ENCODE measurements around the gene MAN2A2.
A peak's percentile ranks its signal among the peaks of the same experiment; 100 is the strongest.
"Not testable (repeated sequence)": the region's sequence is repeated elsewhere in the genome, so short reads cannot be mapped to it uniquely, and the experiment has no call there.

The MAN2A2 gene

DNA sequence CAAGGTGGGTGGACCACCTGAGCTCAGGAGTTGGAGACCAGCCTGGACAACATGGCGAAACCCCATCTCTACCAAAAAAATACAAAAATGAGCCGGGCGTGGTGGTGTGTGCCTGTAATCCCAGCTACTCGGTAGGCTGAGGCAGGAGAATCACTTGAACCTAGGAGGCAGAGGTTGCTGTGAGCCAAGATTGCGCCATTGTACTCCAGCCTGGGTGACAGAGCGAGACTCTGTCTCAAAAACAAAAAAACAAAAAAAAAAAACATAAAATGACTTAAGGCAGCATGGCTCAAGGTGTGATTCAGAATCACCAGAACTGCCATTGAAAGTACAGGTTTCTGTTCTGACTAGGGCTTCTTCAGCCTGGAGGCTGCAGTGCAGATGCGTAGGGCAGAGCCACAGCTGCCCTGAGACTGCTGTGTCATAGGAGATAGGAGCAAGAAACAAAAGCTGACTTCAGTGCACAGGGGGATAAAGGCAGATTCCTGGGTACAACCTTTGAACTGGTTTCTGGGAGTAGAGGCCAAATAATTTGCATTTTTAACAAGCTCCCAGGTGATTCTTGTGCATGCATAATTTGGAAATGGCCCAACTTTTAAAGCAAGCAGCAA lies 19.7 kb downstream of the MAN2A2 start:
- not testable (repeated sequence) for DNase-seq

DNA sequence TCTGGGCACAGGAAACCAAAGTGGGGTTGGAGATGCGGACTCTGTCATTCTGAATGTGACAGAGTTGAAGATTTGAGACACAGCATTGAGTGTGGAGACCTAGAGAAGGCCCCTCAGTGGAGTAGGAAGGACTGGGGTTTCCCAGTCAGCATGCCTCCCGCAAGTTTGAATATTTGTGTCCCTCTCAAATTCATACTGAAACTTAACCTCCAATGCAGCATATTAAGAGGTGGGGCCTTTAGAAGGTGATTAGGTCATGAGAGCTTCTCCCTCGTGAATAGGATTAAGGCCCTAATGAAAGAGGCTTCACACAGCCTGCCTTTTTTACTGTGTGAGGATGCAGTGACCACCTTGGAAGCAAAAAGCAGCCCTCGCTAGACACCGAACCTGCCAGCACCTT lies 21.3 kb downstream of the MAN2A2 start:
- DNase-seq: no peak

DNA sequence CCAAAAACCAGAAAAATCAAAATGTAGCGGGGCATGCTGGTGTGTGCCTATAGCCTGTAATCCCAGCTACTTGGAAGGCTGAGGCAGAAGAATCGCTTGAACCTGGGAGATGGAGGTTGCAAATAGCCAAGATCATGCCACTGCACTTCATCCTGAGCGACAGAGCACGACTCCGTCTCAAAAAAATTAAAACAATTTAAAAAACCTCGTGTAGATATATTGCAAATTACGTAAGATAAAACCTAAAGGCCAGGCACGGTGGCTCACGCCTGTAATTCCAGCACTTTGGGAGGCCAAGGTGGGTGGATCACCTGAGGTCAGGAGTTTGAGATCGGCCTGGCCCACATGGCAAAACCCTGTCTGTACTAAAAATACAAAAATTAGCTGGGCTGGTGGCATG lies 23.7 kb downstream of the MAN2A2 start:
- DNase-seq: not testable (repeated sequence)

DNA sequence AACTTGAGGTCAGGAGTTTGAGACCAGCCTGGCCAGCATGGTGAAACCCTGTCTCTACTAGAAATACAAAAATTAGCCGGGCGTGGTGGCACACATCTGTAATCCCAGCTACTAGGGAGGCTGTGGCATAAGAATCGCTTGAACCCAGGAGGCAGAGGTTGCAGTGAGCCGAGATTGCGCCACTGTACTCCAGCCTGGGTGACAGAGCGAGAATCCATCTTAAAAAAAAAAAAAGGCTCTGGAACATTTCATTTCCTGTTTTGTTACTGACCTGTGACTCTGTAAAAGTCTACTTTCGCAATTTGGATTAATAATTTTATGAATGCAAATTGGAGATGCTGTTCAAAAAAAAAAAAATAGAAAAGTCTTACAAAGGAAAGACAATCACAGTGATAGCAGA lies 25.0 kb downstream of the MAN2A2 start:
- not testable (repeated sequence) for DNase-seq

DNA sequence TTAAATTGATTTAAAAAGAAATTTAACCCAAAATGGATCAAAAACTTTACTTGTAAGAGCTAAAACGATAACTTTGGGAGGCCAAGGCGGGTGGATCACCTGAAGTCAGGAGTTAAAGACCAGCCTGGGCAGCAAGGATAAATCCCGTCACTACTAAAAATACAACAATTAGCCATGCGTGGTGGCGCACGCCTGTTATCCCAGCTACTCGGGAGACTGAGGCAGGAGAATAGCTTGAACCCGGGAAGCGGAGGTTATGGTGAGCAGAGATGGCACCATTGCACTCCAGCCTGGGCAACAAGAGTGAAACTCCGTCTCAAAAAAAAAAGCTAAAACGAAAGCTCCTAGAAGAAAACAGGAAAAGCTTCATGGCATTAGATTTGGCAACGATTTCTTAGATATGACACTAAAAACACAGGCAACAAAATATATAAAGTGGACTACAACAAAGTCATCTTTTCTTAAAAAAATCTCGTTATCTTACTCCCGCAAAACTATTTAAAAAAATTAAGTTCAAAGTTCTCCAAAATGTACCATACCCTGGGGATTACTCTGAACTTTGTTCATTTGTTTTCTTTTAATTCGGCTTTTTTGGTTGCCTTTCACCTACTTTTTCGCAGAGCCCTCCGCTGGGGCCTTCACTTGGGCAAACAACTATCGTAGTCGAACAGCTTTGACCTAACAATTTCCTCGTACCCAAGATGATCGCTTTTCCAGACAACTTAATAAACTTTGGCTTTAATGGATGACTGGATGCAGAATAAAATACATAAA lies 26.3 kb downstream of the MAN2A2 start:
- no peak for DNase-seq

DNA sequence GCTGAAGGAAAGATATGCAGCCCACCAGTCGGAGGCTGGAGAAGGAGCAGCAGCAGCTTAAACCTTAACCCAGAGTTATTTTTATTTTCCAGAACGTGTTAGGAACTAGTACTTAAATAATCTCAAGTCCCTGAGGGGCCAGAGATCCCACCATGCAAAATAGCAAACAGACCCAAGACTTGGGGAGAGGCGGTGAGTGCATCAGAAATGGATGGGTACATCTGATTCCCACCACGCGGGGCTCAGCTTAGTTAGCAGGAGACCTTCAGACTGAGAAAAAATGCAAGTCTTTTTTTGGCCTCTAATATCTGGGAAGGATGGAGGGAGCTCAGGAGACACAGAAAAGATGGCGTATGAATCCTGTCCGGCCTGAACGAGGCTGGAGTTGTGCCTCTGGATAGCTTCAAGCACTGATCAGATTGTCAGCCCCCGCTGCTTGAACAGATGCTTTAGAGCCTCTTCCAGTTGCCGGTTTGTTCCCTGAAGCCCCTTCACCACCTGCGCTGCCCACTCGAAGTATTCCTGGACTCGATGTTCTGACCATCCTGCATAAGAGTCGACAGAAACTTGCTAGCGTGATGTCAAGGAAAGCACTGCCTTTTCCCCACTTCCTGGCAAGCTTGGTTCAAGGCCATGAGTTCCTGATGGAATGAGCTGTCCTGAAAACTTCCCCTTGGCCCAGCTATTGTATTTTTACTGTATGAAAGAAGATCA lies 27.9 kb downstream of the MAN2A2 start:
- DNase-seq: no peak

DNA sequence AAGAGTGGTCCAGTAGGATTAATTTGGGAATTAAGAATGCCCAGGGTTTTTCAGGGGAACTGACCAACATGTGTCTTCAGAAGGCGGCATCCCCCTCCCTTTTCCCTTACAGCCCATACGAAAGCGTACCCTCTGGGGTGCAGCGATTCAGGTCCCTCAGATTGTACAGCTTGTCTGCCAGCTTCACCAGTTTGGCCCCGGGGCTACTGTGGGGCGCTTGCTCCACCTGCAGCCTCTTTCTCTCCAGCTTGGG lies 28.4 kb downstream of the MAN2A2 start:
- no peak for DNase-seq

DNA sequence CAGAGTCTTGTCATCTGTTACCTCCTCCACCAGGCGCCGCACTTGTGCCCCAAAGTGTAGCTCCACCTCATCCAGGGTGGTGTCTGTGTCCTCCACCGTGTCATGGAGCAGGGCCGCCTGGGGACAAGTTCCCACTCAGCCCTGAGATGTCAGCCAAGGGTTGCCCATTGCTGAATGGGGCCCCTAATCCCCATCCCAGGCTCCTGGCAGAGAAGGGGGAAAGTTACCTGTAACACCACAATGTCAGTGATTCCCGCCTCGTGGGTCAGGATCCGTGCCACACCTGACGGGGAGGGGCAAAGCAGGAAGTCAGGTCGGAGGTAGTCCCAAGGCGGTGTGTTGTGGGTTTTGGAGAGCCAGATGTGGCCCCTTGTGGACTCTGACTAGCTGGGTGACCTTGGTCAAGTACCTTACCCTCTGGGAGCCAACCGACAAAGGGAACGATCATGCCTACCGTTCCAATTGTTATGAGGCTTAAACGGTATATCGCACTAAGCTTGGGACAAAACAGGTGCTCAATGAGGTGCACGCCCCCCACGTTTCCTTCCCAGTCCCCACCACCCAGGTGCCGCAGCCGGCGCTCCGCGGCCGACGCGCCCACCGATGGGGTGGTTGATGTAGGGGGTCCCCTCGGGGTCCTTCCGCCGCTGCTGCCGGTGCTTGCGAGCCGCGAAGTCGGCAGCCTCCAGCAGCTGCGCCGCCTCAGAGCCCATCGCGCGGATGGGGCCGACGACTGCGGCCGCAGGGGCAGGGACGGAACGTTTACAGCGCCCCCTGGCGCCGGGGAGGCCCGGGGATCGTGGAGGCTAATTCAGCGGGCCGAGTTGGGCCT lies 28.9 kb downstream of the MAN2A2 start, which contains the start of gene HDDC3:
Gene HDDC3, minus strand, starts transcription at position 722 of the 832 bp plus-strand sequence. Its CDS starts 9 bp downstream, at position 713.
- peak; percentile 88 to 89 for DNase-seq

DNA sequence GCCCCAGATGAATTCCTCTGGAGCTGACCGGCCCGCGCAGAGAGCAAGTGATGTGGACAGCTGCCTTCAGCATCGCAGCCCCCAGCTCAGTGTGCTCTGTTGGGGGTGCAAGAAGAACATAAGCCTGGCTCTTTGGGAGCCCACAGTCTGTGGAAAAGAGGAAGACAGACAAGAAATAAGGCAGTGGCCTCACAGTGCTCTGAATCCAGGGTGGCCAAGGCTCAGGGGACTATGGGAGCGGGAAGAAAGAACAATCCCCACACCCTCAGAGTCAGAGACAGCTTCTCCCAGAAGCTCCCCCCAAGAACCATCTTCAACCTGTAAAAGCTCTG lies 29.5 kb downstream of the MAN2A2 start:
- DNase-seq: no peak

DNA sequence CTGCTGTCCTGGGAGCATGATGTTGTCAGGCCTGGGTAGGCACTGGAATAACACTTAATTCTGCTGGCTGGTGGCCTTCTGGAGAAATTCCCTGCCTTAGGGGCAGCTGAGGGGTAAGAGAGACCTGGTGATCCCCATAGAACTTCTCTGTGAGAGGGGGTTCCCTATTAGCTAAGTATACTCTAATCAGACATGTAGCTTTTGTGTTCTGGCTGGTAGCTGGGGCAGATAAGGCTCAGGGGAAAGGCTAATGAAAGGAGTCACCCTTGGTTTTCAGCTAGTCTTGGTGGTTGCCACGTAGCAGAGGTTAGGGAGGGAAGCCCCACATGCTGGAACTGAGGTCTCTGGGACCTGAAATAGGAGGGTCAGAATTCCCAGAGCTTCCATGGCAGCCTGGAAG lies 30.2 kb downstream of the MAN2A2 start:
- no peak for DNase-seq

DNA sequence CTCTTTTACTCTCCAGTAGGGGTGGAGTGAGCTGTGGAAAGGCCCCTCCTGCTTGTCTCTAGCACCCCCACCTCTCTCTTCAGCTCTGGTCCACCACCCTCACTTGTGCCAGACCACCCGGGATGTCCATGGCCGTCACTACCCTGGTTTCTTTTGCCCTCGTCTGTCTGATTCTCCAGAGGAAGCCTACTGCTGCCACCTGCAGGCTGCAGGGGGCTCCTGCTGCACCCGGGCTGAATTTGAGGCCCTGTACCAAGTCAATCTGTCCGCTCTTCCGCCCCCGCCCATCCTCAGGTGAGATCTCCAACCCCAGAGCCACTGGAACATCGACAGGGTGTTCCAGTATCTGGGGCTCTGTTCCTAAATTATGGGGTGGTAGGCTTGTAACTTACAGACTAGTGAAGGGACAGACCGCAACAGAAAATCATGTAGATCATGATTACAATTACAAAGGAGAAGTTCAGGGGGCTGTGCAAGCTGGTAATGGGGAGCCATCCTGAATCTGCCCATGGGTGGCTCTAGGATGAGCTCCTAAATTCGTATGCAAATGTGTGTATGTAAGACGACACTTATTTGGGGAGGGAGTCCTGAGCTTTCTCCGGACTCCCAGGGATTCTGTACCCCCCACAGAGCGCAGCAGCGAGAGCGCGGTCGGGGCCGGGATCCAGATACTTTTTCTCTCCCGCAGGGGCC lies 31.3 kb downstream of the MAN2A2 start:
- DNase-seq: peak; percentile 87 to 88

DNA sequence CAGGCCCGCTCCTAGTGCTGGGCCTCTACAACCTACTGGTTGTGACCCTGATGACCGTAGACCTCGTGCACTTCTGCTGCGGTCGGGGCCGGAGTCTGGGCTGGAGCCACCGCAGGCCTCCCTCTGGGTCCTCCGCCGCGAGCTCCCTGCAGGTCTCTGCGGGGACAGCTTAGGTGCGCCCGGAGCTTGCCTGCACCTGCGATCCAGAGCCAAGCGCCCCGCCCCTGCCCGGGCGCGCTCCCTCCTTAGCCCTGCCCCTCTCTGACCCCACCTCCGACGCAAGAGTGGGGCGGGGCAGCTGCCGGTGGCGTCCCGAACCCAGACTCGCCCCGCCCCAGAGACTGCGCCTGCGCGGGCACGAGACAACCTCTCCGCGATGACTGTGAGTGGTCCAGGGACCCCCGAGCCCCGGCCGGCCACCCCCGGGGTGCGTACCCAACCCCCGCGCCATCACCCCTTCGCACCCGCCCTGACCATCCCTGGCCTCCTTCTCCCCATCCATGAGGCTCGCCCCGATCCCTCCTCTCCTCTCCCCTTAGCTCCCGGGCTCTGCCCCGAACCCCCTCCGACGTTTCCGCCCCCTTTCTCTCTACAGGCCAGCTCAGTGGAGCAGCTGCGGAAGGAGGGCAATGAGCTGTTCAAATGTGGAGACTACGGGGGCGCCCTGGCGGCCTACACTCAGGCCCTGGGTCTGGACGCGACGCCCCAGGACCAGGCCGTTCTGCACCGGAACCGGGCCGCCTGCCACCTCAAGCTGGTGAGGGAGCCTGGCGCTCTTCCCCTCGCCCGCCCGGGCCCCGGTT lies 32.0 kb downstream of the MAN2A2 start, which contains the start of gene UNC45A:
Gene UNC45A, plus strand, starts transcription at position 337 of the 803 bp plus-strand sequence. Its CDS starts 40 bp downstream, at position 377.
- DNase-seq: peak; percentile 94 to 95

DNA sequence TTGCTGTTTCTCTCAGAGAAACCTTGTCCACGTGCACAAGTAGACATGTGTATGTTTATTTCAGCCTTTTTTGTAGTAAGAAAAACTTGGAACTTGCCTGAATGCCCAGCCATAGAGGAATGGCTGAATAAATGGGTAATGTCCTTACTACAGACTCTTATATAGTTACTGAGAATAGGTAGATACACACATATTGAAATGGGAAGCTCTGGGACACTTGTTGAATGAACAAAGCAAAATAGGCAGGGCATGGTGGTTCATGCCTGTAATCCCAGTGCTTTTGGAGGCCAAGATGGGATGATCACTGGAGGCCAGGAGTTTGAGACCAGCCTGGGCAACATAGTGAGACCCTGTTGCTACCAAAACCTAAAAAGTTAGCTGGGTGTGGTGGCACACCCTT lies 33.7 kb downstream of the MAN2A2 start:
- no peak for DNase-seq

DNA sequence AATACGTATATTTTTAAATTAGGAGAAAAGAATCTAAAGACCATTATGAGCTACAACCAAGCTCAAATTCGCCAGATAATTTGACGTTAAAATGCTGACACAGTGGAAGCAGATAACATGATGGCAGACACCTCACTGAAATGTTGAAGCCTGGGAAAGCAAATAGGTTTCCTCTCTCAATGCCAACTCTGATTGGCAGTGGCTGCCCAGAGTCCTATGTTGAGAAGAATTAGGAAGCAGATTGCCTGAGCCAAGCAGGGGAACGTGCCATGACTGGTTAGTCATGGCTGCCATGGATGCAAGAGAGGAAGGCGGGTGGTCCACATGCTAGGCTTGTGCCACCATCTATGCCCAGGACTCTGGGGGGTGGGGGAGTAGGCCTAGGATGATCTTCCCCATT lies 35.2 kb downstream of the MAN2A2 start:
- DNase-seq: no peak

DNA sequence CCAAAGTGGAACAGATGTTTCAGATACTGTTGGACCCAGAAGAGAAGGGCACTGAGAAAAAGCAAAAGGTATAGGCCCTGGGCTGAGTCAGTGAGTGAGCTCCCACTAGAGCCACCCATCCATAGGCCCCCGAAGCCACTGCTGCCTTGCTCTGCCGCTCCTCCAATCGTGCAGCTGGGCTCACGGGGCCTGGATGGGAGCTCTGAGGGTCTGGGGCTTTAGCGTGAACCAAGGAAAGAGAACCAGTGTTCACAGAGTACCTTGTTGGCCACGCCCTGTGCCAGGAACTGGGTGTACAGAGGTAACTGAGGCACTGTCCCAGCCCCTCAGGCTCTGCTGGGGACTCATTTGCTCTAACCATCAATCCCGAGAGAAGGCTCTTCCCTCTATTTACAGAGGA lies 36.7 kb downstream of the MAN2A2 start:
- no peak for DNase-seq

DNA sequence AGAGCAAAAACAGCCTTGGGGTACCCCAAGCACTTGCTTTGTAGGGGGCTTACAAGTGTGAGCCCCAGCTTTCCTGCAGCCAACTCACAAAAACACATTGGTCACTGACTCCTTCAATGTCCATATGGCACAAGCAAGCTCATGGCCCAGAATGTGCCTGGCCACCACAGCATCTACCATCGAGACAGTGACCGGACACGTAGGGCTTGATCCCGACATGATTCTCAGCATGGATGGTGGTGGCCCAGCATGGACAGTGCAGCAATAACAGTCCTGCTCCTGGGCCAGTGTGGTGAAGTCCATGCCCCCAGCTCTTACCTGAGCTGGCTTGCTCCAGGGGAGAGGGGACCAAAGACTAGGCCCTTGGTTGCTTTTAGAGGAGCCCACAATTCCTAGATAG lies 37.9 kb downstream of the MAN2A2 start:
- no peak for DNase-seq

DNA sequence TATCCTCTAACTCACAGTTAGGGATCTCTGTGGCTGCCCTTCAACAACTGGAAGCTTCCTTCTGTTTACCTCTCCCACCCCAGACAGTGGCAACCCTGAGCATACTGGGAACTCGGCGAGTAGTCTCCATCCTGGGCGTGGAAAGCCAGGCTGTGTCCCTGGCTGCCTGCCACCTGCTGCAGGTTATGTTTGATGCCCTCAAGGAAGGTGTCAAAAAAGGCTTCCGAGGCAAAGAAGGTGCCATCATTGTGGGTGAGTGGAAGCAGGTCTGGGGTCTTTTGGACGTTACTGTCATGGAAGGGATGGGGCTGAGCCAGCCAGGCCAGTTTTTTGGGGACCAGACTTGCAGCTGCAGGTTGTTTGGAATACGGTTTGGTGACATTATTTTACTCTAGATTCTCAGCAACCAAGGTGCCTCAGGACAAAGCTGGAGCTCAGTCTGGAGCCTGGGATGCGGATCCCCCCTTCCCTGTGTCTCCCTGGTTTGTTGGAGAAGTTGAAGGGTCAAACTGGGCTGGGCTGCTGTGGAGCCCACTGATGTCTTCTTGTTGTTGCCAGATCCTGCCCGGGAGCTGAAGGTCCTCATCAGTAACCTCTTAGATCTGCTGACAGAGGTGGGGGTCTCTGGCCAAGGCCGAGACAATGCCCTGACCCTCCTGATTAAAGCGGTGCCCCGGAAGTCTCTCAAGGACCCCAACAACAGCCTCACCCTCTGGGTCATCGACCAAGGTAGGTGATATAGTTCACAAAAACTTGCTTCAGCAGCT lies 39.4 kb downstream of the MAN2A2 start:
- no peak for DNase-seq

DNA sequence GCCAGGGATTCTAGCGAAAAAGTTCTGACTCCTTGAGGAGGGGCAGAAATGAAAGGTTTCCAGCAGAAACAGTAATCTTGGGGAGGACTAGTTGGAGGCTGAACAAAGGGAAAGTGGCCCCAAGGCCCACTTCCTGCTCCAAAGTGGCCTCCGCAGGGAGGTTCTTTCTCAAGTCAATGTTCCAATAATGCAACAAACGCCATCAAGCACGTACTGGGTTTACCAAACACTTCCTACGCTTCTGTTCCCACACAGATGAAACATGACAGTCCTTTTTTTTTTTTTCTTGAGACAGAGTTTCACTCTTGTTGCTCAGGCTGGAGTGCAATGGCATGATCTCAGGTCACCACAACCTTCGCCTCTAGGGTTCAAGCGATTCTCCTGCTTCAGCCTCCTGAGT lies 42.0 kb downstream of the MAN2A2 start:
- no peak for DNase-seq

DNA sequence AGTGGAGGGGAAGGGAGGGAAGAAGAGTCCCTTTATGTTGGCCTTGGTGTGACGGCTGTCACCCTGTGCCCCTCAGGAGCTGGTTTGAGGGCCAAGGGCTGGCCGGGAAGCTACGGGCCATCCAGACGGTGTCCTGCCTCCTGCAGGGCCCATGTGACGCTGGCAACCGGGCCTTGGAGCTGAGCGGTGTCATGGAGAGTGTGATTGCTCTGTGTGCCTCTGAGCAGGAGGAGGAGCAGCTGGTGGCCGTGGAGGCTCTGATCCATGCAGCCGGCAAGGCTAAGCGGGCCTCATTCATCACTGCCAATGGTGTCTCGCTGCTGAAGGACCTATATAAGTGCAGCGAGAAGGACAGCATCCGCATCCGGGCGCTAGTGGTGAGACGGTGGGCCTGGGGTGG lies 43.4 kb downstream of the MAN2A2 start:
- DNase-seq: no peak

DNA sequence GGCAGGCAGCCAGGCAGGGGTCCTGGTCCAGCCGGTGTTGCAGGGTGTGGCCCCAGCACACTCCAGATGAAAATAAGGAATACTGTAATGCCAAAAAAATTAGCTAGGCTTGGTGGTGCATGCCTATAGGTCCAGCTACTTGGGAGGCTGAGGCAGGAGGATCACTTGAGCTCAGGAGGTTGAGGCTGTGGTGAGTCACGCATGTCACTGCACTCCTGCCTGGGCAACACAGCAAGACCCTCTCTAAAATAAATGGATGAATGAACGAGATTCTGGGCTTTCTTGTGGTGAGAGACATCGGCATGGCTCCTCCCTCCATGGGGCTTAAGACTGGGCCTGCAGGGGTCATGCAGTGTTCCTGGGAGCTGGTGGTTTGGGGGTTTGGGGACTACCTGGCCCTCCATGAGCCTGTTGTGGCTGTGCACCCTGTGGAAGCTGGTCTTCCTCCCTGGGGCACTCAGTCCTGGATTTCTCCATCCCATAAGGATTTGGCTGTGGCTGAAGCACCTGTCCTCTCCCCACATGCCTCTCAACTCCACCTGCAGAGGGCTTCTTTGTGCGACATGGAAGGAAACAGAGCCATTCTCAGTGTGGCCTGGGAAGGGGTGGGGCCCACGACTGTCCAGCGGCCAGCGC lies 44.0 kb downstream of the MAN2A2 start:
- no peak for DNase-seq

Measured in CD4-positive, alpha-beta T cell treated with Interleukin-1 beta for 1 hour (primary cell).